ENCODE measurements around the gene MBOAT1.

GRCh38 chr6:20124545-20124944 lies 87.7 kb downstream of the MBOAT1 start:
- TF ChIP-seq EZH2 (IDR thresholded peaks at IDR 0.05; ENCODE audit: borderline replicate concordance, low read depth, low read length, poor library complexity, severe bottlenecking) (no peak), CTCF (conservative IDR thresholded peaks at IDR 0.05; ENCODE audit: low read depth, low read length) (no peak)

All from A673 (cell line).